Activated CD8-positive, alpha-beta T cell treated with anti-CD3 and anti-CD28 coated beads for 36 hours (primary cell): Measurements from ENCODE around the gene TIE1. TPM values are rescaled to one million over a fixed set of nuclear protein-coding genes. Genes with fewer than 3 reads are reported as not detected.
A peak's percentile ranks its signal among the peaks of the same experiment; 100 is the strongest.

Experiments
- ATAC-seq: fragments of 200-7000 bp; cut with Tn5 transposase; one replicate; pipeline ENCODE4 v1.10.0; 2021; ENCODE audit warnings: mild to moderate bottlenecking, moderate library complexity
- CTCF ChIA-PET: fragments of 350-600 bp; sonication (Branson Sonifier 250); formaldehyde crosslinking; loops from one replicate; lab custom pipeline; 2021; ENCODE audit warnings: antibody characterized with exemption; lab: Charles Lee
- POLR2A ChIA-PET: fragments of 350-600 bp; sonication (Branson Sonifier 250); formaldehyde crosslinking; loops from one replicate; lab custom pipeline; 2021; ENCODE audit warnings: antibody characterized with exemption; lab: Charles Lee
- DNase-seq: peaks from one replicate; pipeline ENCODE4 v3.0.0-alpha.2; 2020
- H3K27ac Mint-ChIP-seq: one replicate; pipeline ENCODE4 v1.8.0; 2021; ENCODE audit warnings: mild to moderate bottlenecking, mixed read lengths
- H3K27me3 Mint-ChIP-seq: one replicate; pipeline ENCODE4 v1.8.0; 2021; ENCODE audit warnings: mixed read lengths
- H3K36me3 Mint-ChIP-seq: one replicate; pipeline ENCODE4 v1.8.0; 2021; ENCODE audit warnings: low read depth, mixed read lengths
- H3K4me1 Mint-ChIP-seq: one replicate; pipeline ENCODE4 v1.8.0; 2021; ENCODE audit warnings: low read depth, mixed read lengths
- H3K4me3 Mint-ChIP-seq: one replicate; pipeline ENCODE4 v1.8.0; 2021; ENCODE audit warnings: mild to moderate bottlenecking, moderate library complexity, mixed read lengths
- H3K9me3 Mint-ChIP-seq: one replicate; pipeline ENCODE4 v1.8.0; 2021; ENCODE audit warnings: mixed read lengths
- CTCF ChIP-seq: fragments of 200-600 bp; IDR thresholded peaks from one replicate; pipeline ENCODE4 v1.8.0; 2022; ENCODE audit warnings: antibody characterized with exemption, mild to moderate bottlenecking
- intact Hi-C: fragments of 100-400 bp; cut with micrococcal nuclease; formaldehyde crosslinking; loops from one replicate; pipeline ENCODE4 v1.10.0; 2022
- total RNA-seq, 2 experiments: library from RNA; stranded (reverse); gene quantifications; one replicate each; pipeline ENCODE4 v1.2.3, GENCODE V29; 2021

TIE1 gene
- total RNA-seq, 2 experiments from 2014 or later: 0.25 TPM; not detected in 1

GRCh38 chr1:43352351-43352705, 51.5 kb downstream of the TIE1 start:
- Mint-ChIP-seq H3K4me1 (peaks cover 10% of the 10 kb centered on the region), H3K27ac (no peak overlapping the region), H3K27me3 (no peaks in the 10 kb centered on the region), H3K36me3 (no peaks in the 10 kb centered on the region), H3K9me3 (no peaks in the 10 kb centered on the region), H3K4me3 (no peak overlapping the region)
- intact Hi-C loops: no loop called here
- TF ChIP-seq CTCF: no peak
- ChIA-PET CTCF (no interaction called here), POLR2A (interaction anchor here (1.4 kb wide), 1 partner anchor 15 kb away, joined by 4 read pairs; no protein-coding TSS in a partner anchor)
- ATAC-seq (no peak), DNase-seq (no peak)

- CTCF ChIA-PET: no interaction called here
- Mint-ChIP-seq H3K36me3 (no peaks in the 10 kb centered on the region), H3K9me3 (no peaks in the 10 kb centered on the region), H3K27me3 (no peaks in the 10 kb centered on the region), H3K27ac (no peak overlapping the region), H3K4me1 (peaks cover 12% of the 10 kb centered on the region), H3K4me3 (no peak overlapping the region)
- POLR2A ChIA-PET: interaction anchor here (1.4 kb wide), 1 partner anchor 14 kb away, joined by 4 read pairs; no protein-coding TSS in a partner anchor
- intact Hi-C loops: no loop called here
- TF ChIP-seq CTCF: no peak
- no peak for DNase-seq
- no peak for ATAC-seq
Observed at GRCh38 chr1:43352881-43353280, 52.1 kb downstream of the TIE1 start.

- Mint-ChIP-seq H3K4me3 (no peak overlapping the region), H3K4me1 (peaks cover 9% of the 10 kb centered on the region), H3K9me3 (no peaks in the 10 kb centered on the region), H3K27me3 (no peaks in the 10 kb centered on the region), H3K36me3 (peaks cover 4% of the 10 kb centered on the region), H3K27ac (no peak overlapping the region)
- DNase-seq (no peak), ATAC-seq (no peak)
- TF ChIP-seq CTCF: no peak
- ChIA-PET CTCF (no interaction called here), POLR2A (interaction anchor here (0.6 kb wide), 1 partner anchor 153 kb away, joined by 4 read pairs; no protein-coding TSS in a partner anchor)
- intact Hi-C loops: no loop called here
Observed at GRCh38 chr1:43354471-43354870, 53.7 kb downstream of the TIE1 start.

- TF ChIP-seq CTCF: no peak
- POLR2A ChIA-PET: no interaction called here
Observed at GRCh38 chr1:43354936-43355335, 54.2 kb downstream of the TIE1 start.

GRCh38 chr1:43357251-43357650, 56.5 kb downstream of the TIE1 start:
- H3K4me3 Mint-ChIP-seq: peak overlapping the region; percentile 95
- H3K36me3 Mint-ChIP-seq: peaks cover 32% of the 10 kb centered on the region
- no peaks in the 10 kb centered on the region for H3K27me3 Mint-ChIP-seq
- peaks cover 26% of the 10 kb centered on the region for H3K4me1 Mint-ChIP-seq
- CTCF ChIA-PET: interaction anchor here (0.9 to 2.5 kb wide), 5 partner anchors 12 to 130 kb away, joined by 3 to 7 read pairs (median 5); no protein-coding TSS in a partner anchor
- intact Hi-C loops: no loop called here
- no peak for DNase-seq
- H3K27ac Mint-ChIP-seq: no peak overlapping the region
- no peaks in the 10 kb centered on the region for H3K9me3 Mint-ChIP-seq
- POLR2A ChIA-PET: no interaction called here
- ATAC-seq: no peak
- TF ChIP-seq CTCF: no peak

More at GRCh38 chr1:43354936-43355335, 54.2 kb downstream of the TIE1 start:
- Mint-ChIP-seq H3K27ac (no peak overlapping the region), H3K4me3 (no peak overlapping the region), H3K36me3 (peaks cover 8% of the 10 kb centered on the region), H3K9me3 (no peaks in the 10 kb centered on the region), H3K4me1 (peaks cover 8% of the 10 kb centered on the region), H3K27me3 (no peaks in the 10 kb centered on the region)
- DNase-seq (no peak), ATAC-seq (no peak)
- CTCF ChIA-PET: no interaction called here
- intact Hi-C loops: no loop called here
